PC-9 (cell line): Measurements from ENCODE around the gene KRTAP10-6.
"Not testable (repeated sequence)": the region's sequence is repeated elsewhere in the genome, so short reads cannot be mapped to it uniquely, and the experiment has no call there.

ENCODE experiments used
- CTCF ChIP-seq: fragments of 200-600 bp; sonication (generic); conservative IDR thresholded peaks from 2 replicates; pipeline ENCODE4 v1.6.1; 2017; ENCODE audit warnings: mixed run types, antibody characterized with exemption, mild to moderate bottlenecking, moderate library complexity
- EZH2 ChIP-seq: fragments of 200-600 bp; sonication (generic); IDR thresholded peaks from 2 replicates; pipeline ENCODE4 v1.8.0; 2017; ENCODE audit warnings: antibody characterized with exemption, low read depth

DNA sequence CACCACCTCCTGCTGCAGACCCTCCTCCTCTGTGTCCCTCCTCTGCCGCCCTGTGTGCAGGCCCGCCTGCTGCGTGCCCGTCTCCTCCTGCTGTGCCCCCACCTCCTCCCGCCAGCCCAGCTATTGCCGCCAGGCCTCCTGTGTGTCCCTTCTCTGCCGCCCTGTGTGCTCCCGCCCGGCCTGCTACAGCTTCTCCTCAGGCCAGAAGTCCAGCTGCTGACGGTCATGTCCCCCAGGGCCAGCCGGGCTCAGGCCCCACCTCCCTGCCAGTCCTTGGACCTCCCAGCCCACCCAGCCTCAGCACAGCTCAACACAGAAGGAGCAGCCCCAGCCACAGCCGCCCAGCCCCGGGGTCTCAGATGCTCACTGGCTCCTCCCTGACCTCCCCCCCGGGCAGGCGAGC is 35.5 kb upstream of the KRTAP10-6 start:
- not testable (repeated sequence) for TF ChIP-seq EZH2, CTCF
